IMR-90 (cell line): Measurements from ENCODE around the gene TLDC2. TPM values are rescaled to one million over a fixed set of nuclear protein-coding genes. Genes with fewer than 3 reads are reported as not detected.

ENCODE experiments used
- ATAC-seq: fragments of 200-7000 bp; cut with Tn5 transposase; 2 replicates; pipeline ENCODE4 v1.9.1; 2020; ENCODE audit warnings: low read depth, mild to moderate bottlenecking, moderate library complexity
- BruUV-seq: library from RNA; stranded (reverse); fragments of 400-500 nt; replicated peaks from 2 replicates; lab custom pipeline; 2021; lab: Mats Ljungman, UMichigan
- CTCF ChIA-PET: fragments of 300-600 bp; formaldehyde crosslinking; extraction: SDS; loops from one replicate; lab custom pipeline; 2021; ENCODE audit warnings: antibody characterized with exemption; lab: Yijun Ruan, JAX
- POLR2A ChIA-PET: fragments of 300-600 bp; sonication (Branson Sonifier 250); formaldehyde crosslinking; loops from one replicate; lab custom pipeline; 2022; ENCODE audit warnings: antibody characterized with exemption; ENCODE audit not compliant: unreplicated experiment; lab: Charles Lee
- DNase-seq: peaks from one replicate; pipeline ENCODE4 v3.0.0; 2013
- H2AFZ ChIP-seq: replicated peaks from 2 replicates; pipeline ENCODE3; 2013; ENCODE audit warnings: low read length, mild to moderate bottlenecking; ENCODE audit not compliant: poor library complexity
- H2AK5ac ChIP-seq: 2 replicates; pipeline ENCODE4 v1.6.1; 2013; ENCODE audit warnings: low read depth, low read length, inconsistent platforms
- H2AK9ac ChIP-seq: replicated peaks from 2 replicates; pipeline ENCODE3; 2013; ENCODE audit warnings: mild to moderate bottlenecking, low read depth, low read length, moderate library complexity; ENCODE audit not compliant: poor library complexity
- H2BK120ac ChIP-seq: 2 replicates; pipeline ENCODE4 v1.6.1; 2013; ENCODE audit warnings: low read depth, low read length, inconsistent platforms
- H2BK15ac ChIP-seq: 3 replicates; pipeline ENCODE4 v1.6.1; 2013; ENCODE audit warnings: low read depth, low read length, inconsistent platforms
- H2BK20ac ChIP-seq: 2 replicates; pipeline ENCODE4 v1.6.1; 2013; ENCODE audit warnings: low read depth, mild to moderate bottlenecking, inconsistent platforms, low read length, moderate library complexity
- H2BK5ac ChIP-seq: 2 replicates; pipeline ENCODE4 v1.6.1; 2013; ENCODE audit warnings: mild to moderate bottlenecking, low read depth, low read length, inconsistent platforms; ENCODE audit not compliant: poor library complexity, severe bottlenecking
- H3K14ac ChIP-seq: replicated peaks from 2 replicates; pipeline ENCODE4 v1.6.1; 2013; ENCODE audit warnings: low read depth, low read length, inconsistent platforms
- H3K18ac ChIP-seq: 2 replicates; pipeline ENCODE4 v1.6.1; 2013; ENCODE audit warnings: low read depth, low read length, control low read depth
- H3K23ac ChIP-seq: 2 replicates; pipeline ENCODE4 v1.6.1; 2013; ENCODE audit warnings: low read depth, low read length, inconsistent platforms
- H3K27ac ChIP-seq: 2 replicates; pipeline ENCODE4 v1.5.1; 2013; ENCODE audit warnings: mild to moderate bottlenecking, control low read depth, low read length; ENCODE audit not compliant: insufficient read depth
- H3K27me3 ChIP-seq: 2 replicates; pipeline ENCODE4 v1.6.1; 2013; ENCODE audit warnings: low read length; ENCODE audit not compliant: control insufficient read depth, insufficient read depth
- H3K36me3 ChIP-seq: 2 replicates; pipeline ENCODE4 v1.6.1; 2013; ENCODE audit warnings: low read length, mixed read lengths; ENCODE audit not compliant: control insufficient read depth, insufficient read depth
- H3K4ac ChIP-seq: 2 replicates; pipeline ENCODE4 v1.6.1; 2013; ENCODE audit warnings: low read depth, low read length, inconsistent platforms
- H3K4me1 ChIP-seq: 2 replicates; pipeline ENCODE4 v1.6.1; 2013; ENCODE audit warnings: low read length, mixed read lengths; ENCODE audit not compliant: control insufficient read depth, insufficient read depth
- H3K4me2 ChIP-seq: 2 replicates; pipeline ENCODE4 v1.6.1; 2013; ENCODE audit warnings: low read depth, mild to moderate bottlenecking, control low read depth, low read length, moderate library complexity
- H3K4me3 ChIP-seq: 2 replicates; pipeline ENCODE4 v1.5.1; 2013; ENCODE audit warnings: low read depth, mild to moderate bottlenecking, control low read depth, low read length, moderate library complexity; ENCODE audit not compliant: insufficient read depth
- H3K56ac ChIP-seq: 2 replicates; pipeline ENCODE4 v1.6.1; 2013; ENCODE audit warnings: low read length, inconsistent platforms; ENCODE audit not compliant: insufficient read depth; ENCODE audit errors: extremely low read depth
- H3K79me1 ChIP-seq, 2 experiments: 2 replicates each; pipeline ENCODE4 v1.6.1; 2013; ENCODE audit warnings: low read length in 2 of 2, inconsistent platforms in 1 of 2, low read depth in 1 of 2
- H3K9ac ChIP-seq: 2 replicates; pipeline ENCODE4 v1.6.1; 2013; ENCODE audit warnings: low read depth, low read length, control low read depth
- H3K9me1 ChIP-seq: 2 replicates; pipeline ENCODE4 v1.6.1; 2013; ENCODE audit warnings: low read length, inconsistent platforms; ENCODE audit not compliant: insufficient read depth
- H3K9me3 ChIP-seq: 2 replicates; pipeline ENCODE4 v1.6.1; 2013; ENCODE audit warnings: low read length; ENCODE audit not compliant: control insufficient read depth, insufficient read depth
- H4K20me1 ChIP-seq: 2 replicates; pipeline ENCODE4 v1.6.1; 2013; ENCODE audit warnings: low read length, inconsistent platforms; ENCODE audit not compliant: insufficient read depth
- H4K5ac ChIP-seq: 2 replicates; pipeline ENCODE4 v1.6.1; 2013; ENCODE audit warnings: mild to moderate bottlenecking, low read depth, low read length, control low read depth
- H4K8ac ChIP-seq, 2 experiments: 2 replicates each; pipeline ENCODE4 v1.6.1; 2013; ENCODE audit warnings: low read depth in 2 of 2, low read length in 2 of 2, control low read depth in 1 of 2, inconsistent platforms in 1 of 2
- H4K91ac ChIP-seq: 2 replicates; pipeline ENCODE4 v1.6.1; 2013; ENCODE audit warnings: low read depth, low read length, inconsistent platforms; ENCODE audit not compliant: insufficient read depth
- BHLHE40 ChIP-seq: fragments of 150-350 bp; IDR thresholded peaks from 2 replicates; pipeline ENCODE4 v1.6.1; 2016; ENCODE audit warnings: mild to moderate bottlenecking, low read depth, low read length
- CEBPB ChIP-seq: IDR thresholded peaks from 2 replicates; pipeline ENCODE4 v1.6.1; 2012; ENCODE audit warnings: low read depth, low read length, improper control_type of control experiment
- MXI1 ChIP-seq: IDR thresholded peaks from 2 replicates; pipeline ENCODE4 v1.6.1; 2012; ENCODE audit warnings: low read depth, mild to moderate bottlenecking, low read length, moderate library complexity, borderline replicate concordance
- RAD21 ChIP-seq: IDR thresholded peaks from 2 replicates; pipeline ENCODE4 v1.6.1; 2012; ENCODE audit warnings: low read length, improper control_type of control experiment
- SMC3 ChIP-seq: fragments of 150-350 bp; IDR thresholded peaks from 2 replicates; pipeline ENCODE4 v1.6.1; 2016; ENCODE audit warnings: low read depth, mild to moderate bottlenecking, antibody characterized with exemption, low read length, moderate library complexity
- USF2 ChIP-seq: fragments of 150-350 bp; IDR thresholded peaks from 2 replicates; pipeline ENCODE4 v1.6.1; 2017; ENCODE audit warnings: mild to moderate bottlenecking, antibody characterized with exemption, low read length, low read depth
- WGBS, 2 experiments: methylation state at CpG; one replicate each; pipeline versions ENCODE4 v1.1.5 to v1.1.7; 2013; ENCODE audit warnings: missing lambda C conversion rate in 2 of 2; ENCODE audit not compliant: insufficient read length in 1 of 2; ENCODE audit errors: extremely low coverage in 2 of 2; 5-methylcytosine and 5-hydroxymethylcytosine counted together
- dilution Hi-C: fragments of 300-500 bp; cut with HindIII; formaldehyde crosslinking; loops from one replicate; pipeline ENCODE4 v1.14.3; 2018; ENCODE audit warnings: low sequenced_read_pairs; ENCODE audit not compliant: unreplicated experiment
- in situ Hi-C: fragments of 300-500 bp; cut with MboI; formaldehyde crosslinking; loops from 3 replicates; pipeline ENCODE4 v1.14.3; 2019; ENCODE audit warnings: low sequenced_read_pairs, inconsistent platforms, mixed read lengths
- intact Hi-C: fragments of 100-400 bp; cut with micrococcal nuclease; formaldehyde crosslinking; loops from 2 replicates; pipeline ENCODE4 v1.10.0; 2022
- polyA plus RNA-seq, 3 experiments: library from polyadenylated mRNA; depleted of rRNA; stranded (reverse); fragments of >200 nt; gene quantifications; 2 replicates each; pipeline ENCODE4 v1.2.3, GENCODE V29; 2012; ENCODE audit warnings: low replicate concordance in 1 of 3
- total RNA-seq: library from RNA; depleted of rRNA; stranded (reverse); fragments of >200 nt; gene quantifications from 2 replicates; pipeline ENCODE4 v1.2.3, GENCODE V29; 2012

Gene TLDC2
- total and polyA plus RNA-seq, 2 of the 4 experiments (the other 2 are of a cell fraction), result 0.18 to 0.19 TPM

- no peak for TF ChIP-seq USF2
- no peak for TF ChIP-seq CEBPB
- no peak for TF ChIP-seq MXI1
Observed at GRCh38 chr20:36886859-36887751, 11.2 kb downstream of the TLDC2 start (continued).

- Histone ChIP-seq H3K4ac (0 out of 2 replicates have a peak overlapping the region, but pooled peaks have one; percentile 10), H2AK9ac (peak overlapping the region; percentile 82), H3K56ac (no peak overlapping the region), H3K4me2 (peak overlapping the region; percentile 70; the same call in 1 of the 2 replicates), H2AK5ac (no peak overlapping the region), H4K8ac (no peak overlapping the region), H3K79me1 (no peaks in the 10 kb centered on the region), H3K27ac (no peak overlapping the region), H2BK5ac (no peak overlapping the region), H3K18ac (no peak overlapping the region), H3K27me3 (peaks cover 2% of the 10 kb centered on the region; the same call in 1 of the 2 replicates), H3K4me3 (no peak overlapping the region), H3K14ac (no peak overlapping the region), H3K9me3 (no peaks in the 10 kb centered on the region), H4K91ac (no peak overlapping the region), H2BK120ac (no peak overlapping the region), H2AFZ (peak overlapping the region; percentile 86), H3K9me1 (no peaks in the 10 kb centered on the region), H3K9ac (no peak overlapping the region), H3K4me1 (no peaks in the 10 kb centered on the region; the same call in 1 of the 2 replicates), H4K20me1 (no peaks in the 10 kb centered on the region), H2BK20ac (no peak overlapping the region), H2BK15ac (no peak overlapping the region), H3K36me3 (no peaks in the 10 kb centered on the region), H4K5ac (no peak overlapping the region), H3K23ac (no peak overlapping the region)
- in situ Hi-C loops (loop anchor here (5.0 kb wide), 1 partner anchor 275 kb away; no protein-coding TSS in a partner anchor), intact Hi-C loops (loop anchor here (1.0 to 10.0 kb wide), 3 partner anchors 95 to 331 kb away; no protein-coding TSS in a partner anchor), dilution Hi-C loops (no loop called here)
- POLR2A ChIA-PET, result no interaction called here
- no TSS peak for BruUV-seq
- DNase-seq (no peak), ATAC-seq (peak; percentile 6)
- TF ChIP-seq RAD21 (no peak), BHLHE40 (no peak), SMC3 (no peak)
- CTCF ChIA-PET, result no interaction called here
- 36% methylated on average over 3 of the region's 6 CpGs; no CpG with 5 or more reads in 1 of the 2 experiments for whole genome bisulfite sequencing, 2 experiments
Observed at GRCh38 chr20:36887752-36888090, 11.8 kb downstream of the TLDC2 start.
